Renal cortex interstitium (tissue), 11 donors: ENCODE results near the gene GABRA5. TPM values are rescaled to one million over a fixed set of nuclear protein-coding genes. Genes with fewer than 3 reads are reported as not detected.

ENCODE experiments used
- DNase-seq, 11 donors: peaks; one replicate each; pipeline ENCODE4 v3.0.0-alpha.2; 2013; ENCODE audit warnings: low read depth in 9 of 11, low spot score in 4 of 11; ENCODE audit errors: extremely low read depth in 1 of 11
- polyA plus RNA-seq, 3 donors: library from polyadenylated mRNA; unstranded; fragments of 120-200 nt; gene quantifications; one replicate each; pipeline ENCODE4 v1.2.1, GENCODE V29; 2013; ENCODE audit not compliant: insufficient read length in 3 of 3

GABRA5 gene
- polyA plus RNA-seq, 3 donors: 0.17 to 0.50 (median 0.30) TPM

GRCh38 chr15:26970712-26971210 is 103.9 kb downstream of the GABRA5 start, which contains the start of gene GABRG3:
GABRG3 (plus strand) TSS chr15:26971181.
- peak in 8 of 11 donors; percentile 25 to 39 (median 33) for DNase-seq

DNA sequence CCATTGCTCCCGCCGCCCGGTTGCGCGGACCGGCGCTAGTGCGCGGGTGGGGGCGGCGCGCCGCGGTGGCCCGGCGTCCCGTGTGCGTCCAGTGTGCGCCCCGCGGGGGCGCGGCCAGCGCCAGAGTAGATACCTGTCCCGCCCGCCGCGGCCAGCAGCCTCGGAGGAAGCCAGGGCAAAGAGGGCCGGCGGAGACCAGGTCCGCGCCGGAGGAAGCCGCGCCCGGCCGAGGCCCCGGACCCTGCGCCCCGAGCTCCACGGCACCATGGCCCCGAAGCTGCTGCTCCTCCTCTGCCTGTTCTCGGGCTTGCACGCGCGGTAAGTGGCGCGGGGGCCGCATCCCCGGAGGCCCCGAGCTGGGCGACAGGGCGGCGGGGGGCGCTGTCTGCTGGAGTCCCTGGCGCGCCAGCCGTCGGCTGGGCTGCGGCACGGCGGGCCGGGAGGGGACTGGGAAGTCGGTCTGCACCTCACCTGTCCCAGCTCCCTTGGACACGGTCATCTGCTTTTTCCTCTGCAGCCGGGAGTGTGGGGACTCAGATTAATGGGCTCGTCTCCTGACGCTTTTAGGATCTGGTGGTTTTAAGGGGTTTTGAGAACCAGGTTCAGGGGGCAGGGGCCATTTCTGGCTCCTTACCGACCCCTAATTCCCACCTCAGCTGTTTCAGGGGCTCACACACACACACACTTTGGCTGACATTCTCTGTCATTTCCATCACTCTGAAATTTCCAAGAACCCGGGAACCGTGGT is 104.6 kb downstream of the GABRA5 start:
- peak in 6 of 11 donors; percentile 1 to 22 (median 13) for DNase-seq

DNA sequence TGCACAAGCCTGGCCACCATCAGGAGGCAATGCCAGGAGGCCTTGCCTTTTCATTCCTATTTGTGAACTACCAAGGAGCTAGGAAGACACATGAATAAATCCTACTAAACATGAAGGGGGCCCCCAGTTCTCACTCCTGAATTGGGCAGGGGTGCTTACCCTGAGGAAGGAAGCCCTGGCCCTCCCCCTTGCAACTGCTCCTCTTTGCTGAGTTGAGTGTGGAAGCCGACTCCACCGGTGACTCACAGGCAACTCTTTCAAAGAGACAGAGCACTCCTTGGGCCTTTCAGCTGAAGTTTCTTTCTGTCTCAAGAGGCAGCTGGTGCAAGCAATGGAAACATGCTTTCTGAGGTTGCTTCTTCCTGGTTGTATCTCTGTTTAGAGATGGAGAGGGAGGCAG is 105.8 kb downstream of the GABRA5 start:
- DNase-seq: no peak

- peak in 4 of 11 donors; percentile 18 to 38 (median 28) for DNase-seq
Measured at GRCh38 chr15:26974120-26974780, 107.4 kb downstream of the GABRA5 start.

GRCh38 chr15:26981492-26981891 is 114.6 kb downstream of the GABRA5 start:
- DNase-seq: no peak

DNA sequence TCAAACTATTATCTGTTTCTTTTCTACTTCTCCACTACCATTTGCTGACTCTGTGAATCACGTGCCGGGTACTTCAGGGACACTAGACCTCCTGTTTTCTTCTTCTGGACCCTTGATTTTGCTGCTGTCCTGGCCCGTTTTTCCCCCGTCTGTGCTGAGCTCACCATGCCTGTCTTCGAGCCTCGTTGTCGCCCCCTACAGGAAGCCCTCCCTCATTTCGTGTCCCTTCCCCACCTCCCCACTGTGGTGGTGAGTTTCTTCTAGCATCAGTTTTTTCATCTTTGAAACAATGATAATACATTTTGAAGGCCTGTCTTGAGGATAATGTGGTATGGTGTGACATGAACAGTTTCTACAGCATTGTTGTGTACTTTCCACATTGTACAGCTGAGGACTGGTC is 117.0 kb downstream of the GABRA5 start:
- no peak for DNase-seq

- no peak for DNase-seq
Measured at GRCh38 chr15:26985050-26985449, 118.2 kb downstream of the GABRA5 start.

GRCh38 chr15:26996250-26996649 is 129.4 kb downstream of the GABRA5 start:
- no peak for DNase-seq

Other genes with a start within 250 kb of the GABRA5 start
- gene GABRB3, start 94.0 kb upstream of the GABRA5 start, polyA plus RNA-seq: 1 to 10 TPM; 5.7 to 7.8 (median 7.0) TPM
- gene GABRG3, start 104.1 kb downstream of the GABRA5 start, polyA plus RNA-seq: 1 to 10 TPM in 2 of 3 donors, under 1 TPM in 1; 0.92 to 2.1 (median 1.2) TPM